ENCODE results near the gene PDE9A. TPM values are rescaled to one million over a fixed set of nuclear protein-coding genes. Genes with fewer than 3 reads are reported as not detected.

Gene PDE9A
- total and polyA plus RNA-seq, 2 donors (not counting 1 experiment from before 2014, with no cell fraction given) = 0.34 to 5.8 TPM

DNA sequence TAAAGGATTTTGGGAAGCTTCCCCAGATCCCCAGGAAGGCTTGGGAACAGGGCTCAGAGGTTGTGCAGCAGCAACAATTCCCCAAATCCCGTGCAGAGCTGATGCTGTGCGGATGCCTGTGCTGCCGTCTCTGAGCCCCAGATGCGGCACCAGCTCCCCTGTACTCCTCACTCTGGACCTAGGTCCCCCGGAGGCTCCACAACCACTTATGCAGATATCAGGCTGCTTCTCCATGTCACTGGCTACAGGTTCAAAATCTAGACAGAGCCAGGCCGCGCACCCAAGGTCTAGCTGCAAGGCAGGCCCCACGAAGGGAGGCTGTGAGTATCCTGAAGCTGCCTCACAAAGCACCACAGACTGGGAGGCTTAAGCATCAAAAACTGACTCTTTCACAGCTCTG, 81.6 kb downstream of the PDE9A start:
- ChIA-PET CTCF (no interaction called here), POLR2A (no interaction called here)
- no peaks in the 10 kb centered on the region for H4K20me1 ChIP-seq (ENCODE audit: control insufficient read depth, insufficient read depth, low read length, poor library complexity, severe bottlenecking)
- H3K4me2 ChIP-seq (replicated peaks; ENCODE audit: low read depth, low read length, poor library complexity, severe bottlenecking) = no peak overlapping the region
- intact Hi-C loops (cut with micrococcal nuclease) = loop anchor here (10.0 kb wide), 1 partner anchor 80 kb away; no protein-coding TSS in a partner anchor
- no peaks in the 10 kb centered on the region for H3K27me3 ChIP-seq (replicated peaks in 1 of 4; ENCODE audit: control extremely low read depth in 1 of 4, control insufficient read depth in 3 of 4, insufficient read depth in 4 of 4, low read length in 3 of 4)
- Mint-ChIP-seq H3K4me1 (peaks cover 14% of the 10 kb centered on the region), H3K27ac (no peak overlapping the region), H3K9me3 (ENCODE audit: insufficient read depth) (no peaks in the 10 kb centered on the region), H3K4me3 (no peak overlapping the region), H3K27me3 (no peaks in the 10 kb centered on the region)
- 88% methylated on average over 8 of the region's 8 CpGs for WGBS (ENCODE audit: insufficient coverage)
- DNase-seq (no peak), ATAC-seq (ENCODE audit: low read depth) (no peak)
- TF ChIP-seq EZH2 (IDR thresholded peaks at IDR 0.05; ENCODE audit: borderline replicate concordance, insufficient read depth, low read depth, low read length, poor library complexity, severe bottlenecking) = no peak
- TF ChIP-seq, protein P1, sequence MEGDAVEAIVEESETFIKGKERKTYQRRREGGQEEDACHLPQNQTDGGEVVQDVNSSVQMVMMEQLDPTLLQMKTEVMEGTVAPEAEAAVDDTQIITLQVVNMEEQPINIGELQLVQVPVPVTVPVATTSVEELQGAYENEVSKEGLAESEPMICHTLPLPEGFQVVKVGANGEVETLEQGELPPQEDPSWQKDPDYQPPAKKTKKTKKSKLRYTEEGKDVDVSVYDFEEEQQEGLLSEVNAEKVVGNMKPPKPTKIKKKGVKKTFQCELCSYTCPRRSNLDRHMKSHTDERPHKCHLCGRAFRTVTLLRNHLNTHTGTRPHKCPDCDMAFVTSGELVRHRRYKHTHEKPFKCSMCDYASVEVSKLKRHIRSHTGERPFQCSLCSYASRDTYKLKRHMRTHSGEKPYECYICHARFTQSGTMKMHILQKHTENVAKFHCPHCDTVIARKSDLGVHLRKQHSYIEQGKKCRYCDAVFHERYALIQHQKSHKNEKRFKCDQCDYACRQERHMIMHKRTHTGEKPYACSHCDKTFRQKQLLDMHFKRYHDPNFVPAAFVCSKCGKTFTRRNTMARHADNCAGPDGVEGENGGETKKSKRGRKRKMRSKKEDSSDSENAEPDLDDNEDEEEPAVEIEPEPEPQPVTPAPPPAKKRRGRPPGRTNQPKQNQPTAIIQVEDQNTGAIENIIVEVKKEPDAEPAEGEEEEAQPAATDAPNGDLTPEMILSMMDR (IDR thresholded peaks at IDR 0.05) = no peak
- H3K9ac ChIP-seq (ENCODE audit: low read length) = no peak overlapping the region
- no peaks in the 10 kb centered on the region for H3K79me2 ChIP-seq (ENCODE audit: control insufficient read depth, insufficient read depth, low read length)
- H3K4me3 ChIP-seq (ENCODE audit: control extremely low read depth in 1 of 5, extremely low read depth in 1 of 5, insufficient read depth in 1 of 5, low read depth in 2 of 5, low read length in 4 of 5) = no peak overlapping the region
- no peak overlapping the region for H2AFZ ChIP-seq (ENCODE audit: insufficient read depth, low read depth, low read length, poor library complexity, severe bottlenecking)
- H3K9me3 ChIP-seq (ENCODE audit: control extremely low read depth in 1 of 3, control insufficient read depth in 2 of 3, insufficient read depth in 1 of 3, low read length in 2 of 3) = peaks cover 0 to 4% (median 0%) of the 10 kb centered on the region in 3 donors
- peaks cover 9 to 10% of the 10 kb centered on the region in 2 donors for H3K4me1 ChIP-seq (ENCODE audit: control insufficient read depth in 2 of 2, insufficient read depth in 2 of 2, low read length in 2 of 2)
- no peak overlapping the region for H3K27ac ChIP-seq (ENCODE audit: low read length in 2 of 2)
- no peaks in the 10 kb centered on the region for H3K36me3 ChIP-seq (replicated peaks in 1 of 2; ENCODE audit: control extremely low read depth in 1 of 2, control insufficient read depth in 1 of 2, extremely low read depth in 1 of 2, insufficient read depth in 2 of 2, low read length in 1 of 2)

DNA sequence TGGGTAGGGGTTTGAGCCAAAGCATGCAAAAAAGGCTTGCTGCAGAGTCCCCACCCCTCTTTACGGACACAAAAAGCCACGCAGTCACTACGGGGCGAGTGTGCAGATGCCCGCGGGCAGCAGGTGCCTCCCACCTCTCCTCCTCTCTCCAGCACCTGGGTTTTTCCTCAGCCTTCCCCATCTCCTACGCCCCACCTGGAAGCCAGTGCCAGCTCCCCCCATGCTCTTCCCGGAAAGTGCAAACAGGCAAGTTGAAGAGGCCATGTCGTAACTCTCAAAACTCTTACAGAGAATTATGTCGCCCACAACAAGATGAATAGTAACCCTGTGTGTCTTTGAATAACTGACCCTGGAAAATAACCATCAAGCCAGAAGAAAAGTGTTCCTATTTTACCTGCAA, 82.5 kb downstream of the PDE9A start:
- Histone ChIP-seq H3K4me3 (ENCODE audit: control extremely low read depth in 1 of 5, extremely low read depth in 1 of 5, insufficient read depth in 1 of 5, low read depth in 2 of 5, low read length in 4 of 5) (no peak overlapping the region), H3K9ac (ENCODE audit: low read length) (no peak overlapping the region), H2AFZ (ENCODE audit: insufficient read depth, low read depth, low read length, poor library complexity, severe bottlenecking) (no peak overlapping the region), H3K36me3 (replicated peaks in 1 of 2; ENCODE audit: control extremely low read depth in 1 of 2, control insufficient read depth in 1 of 2, extremely low read depth in 1 of 2, insufficient read depth in 2 of 2, low read length in 1 of 2) (no peaks in the 10 kb centered on the region), H3K27ac (ENCODE audit: low read length in 2 of 2) (no peak overlapping the region), H3K4me1 (ENCODE audit: control insufficient read depth in 2 of 2, insufficient read depth in 2 of 2, low read length in 2 of 2) (peaks cover 9 to 10% of the 10 kb centered on the region in 2 donors), H3K4me2 (replicated peaks; ENCODE audit: low read depth, low read length, poor library complexity, severe bottlenecking) (no peak overlapping the region), H3K27me3 (replicated peaks in 1 of 4; ENCODE audit: control extremely low read depth in 1 of 4, control insufficient read depth in 3 of 4, insufficient read depth in 4 of 4, low read length in 3 of 4) (no peaks in the 10 kb centered on the region), H3K79me2 (ENCODE audit: control insufficient read depth, insufficient read depth, low read length) (no peaks in the 10 kb centered on the region), H3K9me3 (ENCODE audit: control extremely low read depth in 1 of 3, control insufficient read depth in 2 of 3, insufficient read depth in 1 of 3, low read length in 2 of 3) (peaks cover 0 to 4% (median 0%) of the 10 kb centered on the region in 3 donors), H4K20me1 (ENCODE audit: control insufficient read depth, insufficient read depth, low read length, poor library complexity, severe bottlenecking) (no peaks in the 10 kb centered on the region)
- WGBS (ENCODE audit: insufficient coverage) = 90% methylated on average over 10 of the region's 10 CpGs
- H3K27me3 Mint-ChIP-seq = no peaks in the 10 kb centered on the region
- H3K27ac Mint-ChIP-seq = no peak overlapping the region
- intact Hi-C loops (cut with micrococcal nuclease) = loop anchor here (10.0 kb wide), 1 partner anchor 79 kb away; no protein-coding TSS in a partner anchor
- DNase-seq = no peak
- TF ChIP-seq EZH2 (IDR thresholded peaks at IDR 0.05; ENCODE audit: borderline replicate concordance, insufficient read depth, low read depth, low read length, poor library complexity, severe bottlenecking) = no peak
- TF ChIP-seq, protein P1 (IDR thresholded peaks at IDR 0.05) = no peak
- no peaks in the 10 kb centered on the region for H3K9me3 Mint-ChIP-seq (ENCODE audit: insufficient read depth)
- ChIA-PET POLR2A (no interaction called here), CTCF (no interaction called here)
- no peak for ATAC-seq (ENCODE audit: low read depth)
- H3K4me1 Mint-ChIP-seq = peaks cover 14% of the 10 kb centered on the region
- no peak overlapping the region for H3K4me3 Mint-ChIP-seq
